GM12801 (cell line): ENCODE results near the gene FHOD3.

Experiments used
- TF ChIP-seq, protein P1 (sequence below): IDR thresholded peaks from one replicate; pipeline ENCODE4 v1.5.1; 2011; ENCODE audit warnings: control low read depth; ENCODE audit not compliant: insufficient read length; ENCODE audit errors: extremely low read depth

The FHOD3 gene

DNA sequence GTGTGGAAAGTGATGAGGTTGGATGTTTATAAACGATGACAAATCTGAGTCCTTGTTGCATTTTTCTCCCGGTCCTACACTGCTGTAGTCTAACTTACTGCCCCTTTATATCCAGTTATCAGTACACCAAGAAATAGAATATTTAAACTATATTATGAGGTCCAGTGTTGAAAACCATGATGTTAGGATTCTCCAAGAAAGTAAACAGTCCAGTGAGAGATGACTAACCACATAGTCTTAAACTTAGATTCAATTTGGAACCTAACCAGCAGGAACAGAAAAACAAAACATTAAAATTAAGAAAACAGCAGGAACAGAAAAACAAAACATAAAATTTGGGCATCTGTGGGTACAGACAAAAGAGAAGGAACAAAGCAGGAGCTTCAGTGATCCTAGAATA, 388.1 kb downstream of the FHOD3 start:
- TF ChIP-seq, protein P1, sequence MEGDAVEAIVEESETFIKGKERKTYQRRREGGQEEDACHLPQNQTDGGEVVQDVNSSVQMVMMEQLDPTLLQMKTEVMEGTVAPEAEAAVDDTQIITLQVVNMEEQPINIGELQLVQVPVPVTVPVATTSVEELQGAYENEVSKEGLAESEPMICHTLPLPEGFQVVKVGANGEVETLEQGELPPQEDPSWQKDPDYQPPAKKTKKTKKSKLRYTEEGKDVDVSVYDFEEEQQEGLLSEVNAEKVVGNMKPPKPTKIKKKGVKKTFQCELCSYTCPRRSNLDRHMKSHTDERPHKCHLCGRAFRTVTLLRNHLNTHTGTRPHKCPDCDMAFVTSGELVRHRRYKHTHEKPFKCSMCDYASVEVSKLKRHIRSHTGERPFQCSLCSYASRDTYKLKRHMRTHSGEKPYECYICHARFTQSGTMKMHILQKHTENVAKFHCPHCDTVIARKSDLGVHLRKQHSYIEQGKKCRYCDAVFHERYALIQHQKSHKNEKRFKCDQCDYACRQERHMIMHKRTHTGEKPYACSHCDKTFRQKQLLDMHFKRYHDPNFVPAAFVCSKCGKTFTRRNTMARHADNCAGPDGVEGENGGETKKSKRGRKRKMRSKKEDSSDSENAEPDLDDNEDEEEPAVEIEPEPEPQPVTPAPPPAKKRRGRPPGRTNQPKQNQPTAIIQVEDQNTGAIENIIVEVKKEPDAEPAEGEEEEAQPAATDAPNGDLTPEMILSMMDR: no peak

- TF ChIP-seq, protein P1: no peak
Observed at GRCh38 chr18:36688020-36688965, 390.8 kb downstream of the FHOD3 start.

GRCh38 chr18:36692371-36692770, 394.9 kb downstream of the FHOD3 start:
- TF ChIP-seq, protein P1: no peak

DNA sequence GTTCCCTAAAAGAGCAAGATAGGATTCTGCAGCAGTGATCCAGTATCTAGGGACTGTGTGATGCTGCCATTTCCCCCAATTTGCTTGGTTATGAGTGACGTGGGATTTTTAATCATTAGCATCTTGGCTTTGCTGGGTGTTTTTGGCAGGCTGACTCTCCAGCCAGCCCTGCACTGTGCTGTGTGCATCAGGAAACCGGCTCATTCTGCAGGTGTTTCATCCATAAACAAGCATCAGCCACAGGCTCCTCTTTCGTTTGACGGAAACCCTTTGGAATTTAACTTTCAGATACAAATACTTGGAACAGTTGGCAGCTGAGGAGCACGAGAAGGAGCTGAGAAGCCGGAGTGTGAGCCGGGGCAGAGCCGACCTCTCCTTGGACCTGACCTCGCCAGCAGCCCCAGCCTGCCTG, 395.4 kb downstream of the FHOD3 start:
- TF ChIP-seq, protein P1: no peak

DNA sequence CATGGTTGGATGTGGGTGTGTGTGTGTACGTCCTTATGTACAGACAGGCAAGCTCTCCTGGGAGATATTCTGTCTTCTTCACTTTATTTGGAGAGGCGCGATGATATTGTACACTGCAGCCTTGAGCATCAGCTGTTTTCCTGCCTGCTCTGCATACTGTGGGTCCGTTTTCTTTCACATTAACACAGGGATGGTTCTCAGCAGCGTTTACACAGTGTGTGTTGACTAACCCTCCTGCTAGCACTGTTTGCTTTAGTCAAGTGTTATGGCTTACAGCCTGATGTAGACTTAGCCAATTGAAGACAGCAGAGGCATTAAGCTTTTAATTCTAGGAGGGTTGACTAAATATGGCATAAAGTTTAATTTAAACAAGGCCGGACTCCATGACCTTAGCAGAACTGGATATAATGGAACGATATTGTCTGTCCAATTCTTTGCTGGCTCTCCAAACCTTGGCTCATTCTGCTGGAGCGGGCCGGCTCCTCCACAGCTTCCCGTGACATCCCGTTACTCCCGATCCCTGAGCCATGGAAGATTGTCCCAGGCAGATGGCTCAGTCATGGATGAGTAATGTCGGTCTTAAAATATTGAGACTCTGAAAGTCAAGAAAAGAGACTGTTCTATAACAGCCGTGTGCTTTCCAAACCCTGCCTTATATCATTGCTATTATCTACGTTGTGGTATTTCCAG, 396.6 kb downstream of the FHOD3 start:
- TF ChIP-seq, protein P1: no peak

- TF ChIP-seq, protein P1: no peak
Observed at GRCh38 chr18:36695806-36696205, 398.3 kb downstream of the FHOD3 start.

DNA sequence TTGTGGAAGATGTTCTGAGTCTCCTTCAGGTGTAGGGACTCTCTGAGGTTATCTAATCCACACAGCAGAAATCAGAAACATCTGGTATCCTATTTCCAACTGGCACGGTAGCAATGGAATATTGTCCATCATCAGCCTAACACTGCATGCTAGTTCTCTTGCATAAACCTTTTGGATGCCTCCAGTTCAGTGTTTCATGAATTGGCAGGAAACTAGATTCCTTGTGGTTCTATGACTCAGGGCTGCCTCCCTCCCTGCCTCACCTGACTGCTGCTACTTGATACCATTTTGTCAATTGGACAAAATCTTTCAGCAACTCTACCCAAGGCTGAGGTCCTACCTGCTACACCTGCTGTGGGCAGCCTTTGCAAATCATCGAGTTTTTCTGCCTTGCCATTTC, 400.4 kb downstream of the FHOD3 start:
- TF ChIP-seq, protein P1: no peak
